DMS 273 treated with DMSO at 0.1 percent for 48 hours (cell line): ENCODE data around the gene CTRL.
A peak's percentile ranks its signal among the peaks of the same experiment; 100 is the strongest.
"Not testable (repeated sequence)": the region's sequence is repeated elsewhere in the genome, so short reads cannot be mapped to it uniquely, and the experiment has no call there.

Experiments used
- DNase-seq: peaks from one replicate; lab custom pipeline; 2025; lab: John Stamatoyannopoulos, UW

CTRL gene

DNA sequence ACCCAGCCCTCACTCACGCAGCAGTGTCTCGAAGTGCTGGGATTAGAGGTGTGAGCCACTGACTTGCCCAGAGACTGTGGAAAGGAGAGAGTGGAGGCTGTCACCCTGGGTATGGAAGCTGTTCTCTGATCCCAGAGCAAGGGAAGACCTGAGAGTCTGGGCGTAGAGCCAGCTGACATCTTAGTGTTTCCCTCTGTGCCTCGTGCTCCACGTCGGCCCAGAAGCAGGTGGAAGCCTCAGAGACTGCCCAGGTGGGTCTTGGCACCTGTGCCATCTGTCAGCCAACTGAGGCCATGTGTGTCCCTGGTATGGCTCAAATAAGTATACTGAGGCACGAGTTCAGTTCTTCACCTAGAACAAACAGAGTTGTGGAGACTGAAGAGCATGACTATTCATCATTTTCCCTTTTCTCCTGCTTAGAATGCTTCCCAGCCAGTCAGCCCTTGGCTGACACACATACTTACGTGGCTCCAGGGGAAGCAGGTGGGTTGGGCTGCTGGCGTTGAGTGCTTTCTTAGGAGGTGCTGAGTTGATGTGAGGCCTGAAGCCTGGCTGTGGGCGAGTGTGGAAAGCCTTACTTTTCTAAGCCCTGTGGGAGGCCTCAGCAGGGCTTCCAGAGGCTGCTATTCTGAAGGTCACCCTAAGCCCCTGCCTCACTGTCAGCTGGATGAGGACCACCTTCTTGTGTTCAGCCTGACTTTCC is 8.1 kb downstream of the CTRL start:
- no peak for DNase-seq

DNA sequence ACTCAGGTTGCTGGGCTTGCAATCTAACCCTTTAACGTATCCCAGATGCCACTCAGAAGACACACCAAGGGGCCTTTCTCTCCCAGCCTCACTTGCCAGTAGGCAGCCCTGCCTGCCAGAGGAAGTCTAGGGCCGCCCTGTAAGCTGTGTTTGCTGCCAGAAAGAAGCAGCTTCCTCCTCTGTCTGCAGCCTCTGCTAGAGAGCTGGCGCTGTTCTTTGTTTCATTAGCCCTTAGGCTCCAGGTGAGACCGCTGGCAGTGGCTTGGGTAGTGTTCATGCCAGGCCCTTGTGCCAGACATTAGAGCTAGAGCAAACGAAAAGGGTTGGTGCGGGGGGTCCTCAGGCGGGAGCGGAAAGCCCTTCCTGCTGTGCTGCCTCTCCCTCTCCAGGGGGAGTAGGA is 8.9 kb downstream of the CTRL start:
- no peak for DNase-seq

- no peak for DNase-seq
Measured at GRCh38 chr16:67922221-67922620, 9.4 kb downstream of the CTRL start.

DNA sequence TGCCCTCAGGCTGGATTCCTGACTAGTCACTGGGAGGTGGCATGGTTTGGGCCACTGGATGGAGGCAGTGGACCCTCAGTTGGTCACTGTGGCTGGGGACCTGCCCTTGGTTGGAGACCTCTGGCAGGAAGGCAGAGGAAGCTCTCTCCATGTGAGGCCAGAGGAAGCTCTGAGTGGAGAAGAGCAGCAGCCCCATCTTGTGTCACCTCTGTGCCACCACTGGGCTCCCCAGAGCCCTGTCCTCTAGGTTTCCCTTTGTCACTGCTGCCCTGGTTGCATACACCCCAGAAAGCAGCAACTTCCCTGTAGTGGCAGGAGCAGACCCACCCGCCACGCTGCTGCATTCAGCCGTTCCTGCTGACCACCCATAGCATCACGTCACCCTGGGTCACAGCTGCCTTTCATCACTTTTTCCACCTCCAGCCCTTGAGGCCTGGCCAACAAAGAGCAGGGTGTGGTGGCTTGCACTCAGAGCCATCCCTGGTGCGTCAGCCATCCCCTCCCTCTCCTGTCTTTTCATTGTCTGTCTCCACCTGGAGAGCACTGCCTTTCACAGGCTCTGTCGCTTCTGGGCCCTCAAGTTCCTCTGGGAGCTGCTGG is 11.9 kb downstream of the CTRL start:
- DNase-seq: no peak

- no peak for DNase-seq
Measured at GRCh38 chr16:67917852-67918236, 13.8 kb downstream of the CTRL start.

DNA sequence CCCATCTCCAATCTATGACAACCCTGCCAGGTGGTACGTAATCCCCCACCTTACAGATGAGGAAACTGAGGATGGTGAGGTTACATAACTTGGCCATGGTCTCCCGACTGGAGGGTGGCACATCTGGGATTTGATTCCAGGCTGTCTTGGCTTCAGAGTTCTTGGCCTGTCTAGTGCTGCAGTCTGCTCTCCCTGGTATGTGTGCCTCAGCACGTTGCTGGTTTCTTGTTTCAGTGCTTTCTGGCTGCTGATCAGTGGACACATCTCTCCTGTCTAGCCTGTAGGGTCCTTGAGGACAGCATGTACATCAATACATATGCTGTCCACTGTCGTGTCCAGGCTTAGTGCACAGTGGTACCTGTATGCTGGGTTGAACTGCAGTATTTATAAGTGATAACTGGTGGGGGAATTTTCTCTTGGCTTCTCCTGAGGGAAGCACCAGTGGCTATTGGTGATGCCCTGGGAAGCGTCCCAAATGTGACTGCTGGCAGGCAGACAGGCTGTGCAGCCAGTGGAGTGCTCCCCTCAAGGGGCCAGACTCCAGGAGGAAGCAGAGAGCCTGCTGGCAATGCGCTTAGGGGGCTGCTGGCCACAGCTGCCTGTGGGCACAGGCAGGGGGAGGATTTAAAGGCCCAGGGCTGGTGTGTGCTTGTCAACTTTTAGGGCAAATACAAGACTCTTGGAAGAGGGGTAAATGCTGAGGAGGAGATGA is 14.4 kb downstream of the CTRL start:
- DNase-seq: no peak

- DNase-seq: no peak
Measured at GRCh38 chr16:67915831-67916723, 15.6 kb downstream of the CTRL start.

GRCh38 chr16:67915496-67915769 is 16.2 kb downstream of the CTRL start:
- not testable (repeated sequence) for DNase-seq

- DNase-seq: no peak
Measured at GRCh38 chr16:67914758-67915495, 16.7 kb downstream of the CTRL start.

DNA sequence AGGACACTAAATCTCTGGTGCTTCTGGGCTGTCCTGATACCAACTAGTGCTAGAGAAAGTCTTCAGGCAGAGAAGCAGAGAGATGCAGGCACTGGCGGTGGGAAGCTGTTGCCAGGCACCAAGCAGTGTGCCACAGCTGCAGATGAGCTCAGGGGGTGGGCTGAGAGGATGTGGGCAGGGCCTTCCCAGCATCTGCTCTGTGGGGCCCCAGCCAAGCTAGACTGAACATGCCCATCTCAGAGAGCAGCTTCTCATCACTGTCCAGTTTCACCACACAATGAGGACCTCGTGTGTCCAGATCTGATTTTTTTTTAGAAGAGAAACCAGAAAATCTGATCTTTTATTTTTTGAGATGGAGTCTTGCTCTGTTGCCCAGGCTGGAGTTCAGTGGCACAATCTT is 21.5 kb downstream of the CTRL start:
- DNase-seq: peak; percentile 68

- DNase-seq: no peak
Measured at GRCh38 chr16:67909056-67909742, 22.5 kb downstream of the CTRL start.

- no peak for DNase-seq
Measured at GRCh38 chr16:67907397-67908180, 24.1 kb downstream of the CTRL start.

DNA sequence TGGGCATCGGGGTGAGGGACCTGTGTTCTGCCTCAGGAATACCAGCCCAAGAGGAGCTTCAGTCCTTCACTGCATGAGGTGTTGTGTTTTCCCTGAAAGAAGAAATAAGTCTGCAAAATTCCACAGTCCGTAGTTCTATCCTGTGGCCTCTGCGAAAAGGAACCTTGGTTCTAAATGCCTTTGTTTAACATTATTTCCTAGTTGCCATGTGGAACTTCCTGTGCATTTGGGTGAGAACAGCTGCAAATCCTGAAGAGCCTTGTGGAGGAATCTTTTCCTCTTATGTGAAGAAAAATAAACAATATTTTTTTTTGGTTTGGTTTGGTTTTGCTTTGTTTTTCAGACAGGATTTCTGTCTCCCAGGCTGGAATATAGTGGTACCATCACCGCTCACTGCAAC is 28.8 kb downstream of the CTRL start:
- DNase-seq: no peak

DNA sequence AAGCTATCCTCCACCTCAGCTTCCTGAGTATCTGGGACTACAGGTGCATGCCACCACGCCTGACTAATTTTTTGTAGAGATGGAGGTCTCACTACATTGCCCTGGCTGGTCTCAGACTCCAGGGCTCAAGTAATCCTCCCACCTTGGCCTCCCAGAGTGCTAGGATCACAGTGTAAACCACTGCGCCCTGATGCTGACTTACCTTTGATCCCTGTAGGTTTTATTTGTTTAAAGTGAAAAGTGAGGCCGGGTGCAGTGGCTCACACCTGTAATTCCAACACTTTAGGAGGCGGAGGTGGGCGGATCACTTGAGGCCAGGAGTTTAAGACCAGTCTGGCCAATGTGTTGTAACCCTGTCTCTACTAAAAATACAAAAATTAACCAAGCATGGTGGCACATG is 29.9 kb downstream of the CTRL start:
- no peak for DNase-seq

DNA sequence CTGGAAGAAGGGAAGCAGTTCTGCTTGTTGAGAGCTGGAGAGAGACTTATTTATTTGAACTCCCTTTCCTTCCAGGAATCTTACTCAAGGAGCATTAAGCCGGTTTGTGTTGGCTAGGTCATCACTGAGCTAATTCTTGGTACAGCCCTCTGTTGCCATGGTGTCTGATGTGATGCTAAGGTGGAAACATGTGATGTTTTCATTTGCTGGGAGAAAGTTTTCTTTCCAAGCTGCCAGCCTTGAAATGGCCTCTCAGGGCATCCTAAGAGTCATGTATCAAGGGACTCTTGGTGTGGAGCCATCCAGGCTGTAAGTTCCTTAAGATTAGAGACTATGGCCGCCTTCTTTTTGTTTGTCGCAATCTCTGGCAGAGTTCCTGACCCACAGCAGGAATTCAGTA is 34.4 kb downstream of the CTRL start:
- DNase-seq: no peak

DNA sequence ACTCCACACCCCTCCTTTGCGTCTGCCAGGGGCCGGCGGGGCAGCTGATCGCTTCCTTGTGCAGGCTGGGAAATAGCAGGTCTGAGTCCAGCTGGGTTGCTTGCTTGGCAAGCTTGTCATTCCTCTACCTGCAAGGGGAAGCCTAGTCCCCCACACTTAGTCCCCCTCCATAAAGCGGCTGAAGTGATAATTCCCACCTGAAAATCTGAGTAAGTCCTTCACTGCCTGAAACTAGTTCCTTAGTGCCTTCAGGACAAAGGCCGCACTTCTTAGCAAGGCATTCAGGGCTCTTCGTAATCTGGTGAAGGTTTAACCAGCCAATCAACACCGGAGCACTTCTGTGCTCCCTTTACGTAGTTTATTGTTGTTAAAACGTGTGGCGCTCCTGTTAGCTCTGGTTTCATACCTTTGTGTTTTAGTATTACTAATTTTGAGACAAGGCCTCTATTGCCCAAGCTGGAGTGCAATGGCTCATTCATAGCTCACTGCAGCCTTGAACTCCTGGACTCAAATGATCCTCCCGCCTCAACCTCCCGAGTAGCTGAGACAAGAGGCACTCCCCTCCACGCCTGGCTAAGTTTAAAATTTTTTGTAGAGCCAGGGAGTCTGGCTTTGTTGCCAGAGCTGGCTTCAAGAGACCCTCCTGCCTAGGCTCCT is 37.8 kb downstream of the CTRL start:
- DNase-seq: no peak

- DNase-seq: peak; percentile 89
Measured at GRCh38 chr16:67892899-67893742, 38.5 kb downstream of the CTRL start, which contains the start of gene PSKH1. TSS of gene PSKH1 (plus strand) at chr16:67893254. CDS start at chr16:67908750, 15,496 bp downstream.

GRCh38 chr16:67892375-67892774 is 39.3 kb downstream of the CTRL start:
- no peak for DNase-seq

DNA sequence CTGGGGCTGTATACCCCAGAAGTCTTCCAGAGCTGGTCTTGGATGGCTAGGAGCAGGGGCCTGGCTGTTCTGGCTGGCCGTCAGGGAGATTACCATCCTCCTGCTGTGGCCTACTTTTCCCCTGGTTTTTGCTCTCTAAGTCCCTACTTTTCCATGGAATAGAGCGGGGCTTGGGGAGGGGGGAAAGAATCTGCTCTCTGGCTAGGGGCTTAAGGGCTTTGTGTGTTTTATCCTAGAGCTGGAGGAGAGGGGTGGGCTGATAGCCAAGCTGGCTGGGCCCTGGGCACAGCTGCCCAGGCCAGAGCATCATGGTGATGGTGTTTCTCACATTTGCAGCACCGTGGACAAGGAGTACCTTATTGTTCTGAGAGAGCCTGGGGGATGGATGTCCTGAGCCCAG is 43.3 kb downstream of the CTRL start:
- no peak for DNase-seq
